Choroid plexus epithelial cell (primary cell): ENCODE measurements around the gene SFXN2.

Experiments
- DNase-seq: peaks from one replicate; pipeline ENCODE4 v3.0.0-alpha.2; 2010; ENCODE audit warnings: low read depth
- H3K4me3 ChIP-seq: 2 replicates; pipeline ENCODE4 v1.5.1; 2011; ENCODE audit warnings: low read depth, mild to moderate bottlenecking, control low read depth, low read length, moderate library complexity
- CTCF ChIP-seq: conservative IDR thresholded peaks from 2 replicates; pipeline ENCODE4 v1.5.1; 2011; ENCODE audit warnings: low read depth, mild to moderate bottlenecking, control low read depth, inconsistent platforms, low read length, moderate library complexity

The SFXN2 gene

GRCh38 chr10:102763037-102763607, 48.7 kb downstream of the SFXN2 start:
- no peak for DNase-seq
- TF ChIP-seq CTCF = no peak
- no peak overlapping the region for H3K4me3 ChIP-seq

- no peak overlapping the region for H3K4me3 ChIP-seq
- DNase-seq = peak; percentile 65
- TF ChIP-seq CTCF = no peak
Measured at GRCh38 chr10:102764470-102765161, 50.2 kb downstream of the SFXN2 start.

- no peak for DNase-seq
- no peak for TF ChIP-seq CTCF
- H3K4me3 ChIP-seq = no peak overlapping the region
Measured at GRCh38 chr10:102765336-102765735, 50.9 kb downstream of the SFXN2 start.

GRCh38 chr10:102767428-102768160, 53.2 kb downstream of the SFXN2 start:
- TF ChIP-seq CTCF = no peak
- DNase-seq = no peak
- no peak overlapping the region for H3K4me3 ChIP-seq

- no peak overlapping the region for H3K4me3 ChIP-seq
- no peak for TF ChIP-seq CTCF
- peak; percentile 25 for DNase-seq
Measured at GRCh38 chr10:102769375-102770107, 55.1 kb downstream of the SFXN2 start.

GRCh38 chr10:102770108-102770482, 55.7 kb downstream of the SFXN2 start:
- TF ChIP-seq CTCF = no peak
- no peak overlapping the region for H3K4me3 ChIP-seq
- no peak for DNase-seq
